Stimulated activated effector memory CD8-positive, alpha-beta T cell treated with anti-CD3 and anti-CD28 coated beads, Interleukin-12 subunit alpha, Interleukin-12 subunit beta, amount 100 ng/mL, for 72 hours (primary cell): ENCODE results near the gene HADH.

Experiments used
- ATAC-seq: fragments of 150-1000 bp; cut with Tn5 transposase; 2 replicates; pipeline ENCODE4 v1.10.0; 2021
- DNase-seq, 2 donors: peaks; one replicate each; pipeline ENCODE4 v3.0.0; 2021 to 2022; ENCODE audit warnings: low spot score in 2 of 2
- H3K27ac Mint-ChIP-seq: one replicate; pipeline ENCODE4 v1.8.0; 2022; ENCODE audit warnings: mild to moderate bottlenecking, mixed read lengths
- H3K36me3 Mint-ChIP-seq: one replicate; pipeline ENCODE4 v1.8.0; 2022; ENCODE audit warnings: mild to moderate bottlenecking, mixed read lengths
- H3K4me1 Mint-ChIP-seq: one replicate; pipeline ENCODE4 v1.8.0; 2022; ENCODE audit warnings: mixed read lengths
- H3K4me3 Mint-ChIP-seq: one replicate; pipeline ENCODE4 v1.8.0; 2022; ENCODE audit warnings: mild to moderate bottlenecking, mixed read lengths
- H3K9me3 Mint-ChIP-seq: one replicate; pipeline ENCODE4 v1.8.0; 2022; ENCODE audit warnings: mixed read lengths

HADH gene

GRCh38 chr4:108054025-108054638 is 64.4 kb downstream of the HADH start:
- no peak for DNase-seq
- no peak for ATAC-seq
- H3K4me3 Mint-ChIP-seq, result no peak overlapping the region
- H3K9me3 Mint-ChIP-seq, result no peaks in the 10 kb centered on the region
- peaks cover 4% of the 10 kb centered on the region for H3K36me3 Mint-ChIP-seq
- no peak overlapping the region for H3K27ac Mint-ChIP-seq
- H3K4me1 Mint-ChIP-seq, result peaks cover 14% of the 10 kb centered on the region

GRCh38 chr4:108055787-108056186 is 66.1 kb downstream of the HADH start:
- ATAC-seq (no peak), DNase-seq (no peak)
- H3K4me1 Mint-ChIP-seq, result no peaks in the 10 kb centered on the region
- H3K36me3 Mint-ChIP-seq, result no peaks in the 10 kb centered on the region
- H3K4me3 Mint-ChIP-seq, result no peak overlapping the region
- no peak overlapping the region for H3K27ac Mint-ChIP-seq
- no peaks in the 10 kb centered on the region for H3K9me3 Mint-ChIP-seq

GRCh38 chr4:108056418-108056817 is 66.7 kb downstream of the HADH start:
- Mint-ChIP-seq H3K36me3 (no peaks in the 10 kb centered on the region), H3K4me1 (no peaks in the 10 kb centered on the region), H3K4me3 (no peak overlapping the region)

GRCh38 chr4:108058685-108059440 is 69.2 kb downstream of the HADH start:
- DNase-seq, result no peak
- H3K9me3 Mint-ChIP-seq, result no peaks in the 10 kb centered on the region
- ATAC-seq, result no peak
- H3K4me1 Mint-ChIP-seq, result no peaks in the 10 kb centered on the region
- H3K36me3 Mint-ChIP-seq, result no peaks in the 10 kb centered on the region
- no peak overlapping the region for H3K4me3 Mint-ChIP-seq
- no peak overlapping the region for H3K27ac Mint-ChIP-seq

More at GRCh38 chr4:108056418-108056817, 66.7 kb downstream of the HADH start:
- no peak for ATAC-seq
- H3K27ac Mint-ChIP-seq, result no peak overlapping the region
- DNase-seq, result no peak
- no peaks in the 10 kb centered on the region for H3K9me3 Mint-ChIP-seq

- ATAC-seq, result no peak
- H3K27ac Mint-ChIP-seq, result no peak overlapping the region
Measured at GRCh38 chr4:108060164-108060563, 70.5 kb downstream of the HADH start.

GRCh38 chr4:108060686-108061321 is 71.1 kb downstream of the HADH start:
- Mint-ChIP-seq H3K36me3 (no peaks in the 10 kb centered on the region), H3K4me1 (no peaks in the 10 kb centered on the region), H3K27ac (no peak overlapping the region), H3K4me3 (no peak overlapping the region), H3K9me3 (no peaks in the 10 kb centered on the region)
- no peak for DNase-seq
- no peak for ATAC-seq

More at GRCh38 chr4:108060164-108060563, 70.5 kb downstream of the HADH start:
- no peak for DNase-seq
- Mint-ChIP-seq H3K9me3 (no peaks in the 10 kb centered on the region), H3K4me3 (no peak overlapping the region), H3K36me3 (no peaks in the 10 kb centered on the region), H3K4me1 (no peaks in the 10 kb centered on the region)

GRCh38 chr4:108068442-108068841 is 78.8 kb downstream of the HADH start:
- Mint-ChIP-seq H3K27ac (no peak overlapping the region), H3K36me3 (no peaks in the 10 kb centered on the region), H3K9me3 (no peaks in the 10 kb centered on the region), H3K4me1 (peaks cover 9% of the 10 kb centered on the region), H3K4me3 (no peak overlapping the region)
- ATAC-seq (no peak), DNase-seq (no peak)

GRCh38 chr4:108070775-108071174 is 81.1 kb downstream of the HADH start:
- Mint-ChIP-seq H3K4me1 (peaks cover 9% of the 10 kb centered on the region), H3K4me3 (no peak overlapping the region), H3K27ac (no peak overlapping the region), H3K36me3 (no peaks in the 10 kb centered on the region), H3K9me3 (no peaks in the 10 kb centered on the region)
- DNase-seq, result no peak
- ATAC-seq, result no peak

GRCh38 chr4:108072300-108072699 is 82.6 kb downstream of the HADH start:
- Mint-ChIP-seq H3K27ac (no peak overlapping the region), H3K4me3 (no peak overlapping the region), H3K9me3 (no peaks in the 10 kb centered on the region), H3K36me3 (no peaks in the 10 kb centered on the region), H3K4me1 (peaks cover 9% of the 10 kb centered on the region)
- DNase-seq (no peak), ATAC-seq (peak; percentile 68)

- peak; percentile 16 for ATAC-seq
- no peak for DNase-seq
- peaks cover 3% of the 10 kb centered on the region for H3K36me3 Mint-ChIP-seq
- no peaks in the 10 kb centered on the region for H3K9me3 Mint-ChIP-seq
- no peak overlapping the region for H3K4me3 Mint-ChIP-seq
- no peaks in the 10 kb centered on the region for H3K4me1 Mint-ChIP-seq
- no peak overlapping the region for H3K27ac Mint-ChIP-seq
Measured at GRCh38 chr4:108078024-108078733, 88.5 kb downstream of the HADH start.

GRCh38 chr4:108080747-108081146 is 91.1 kb downstream of the HADH start:
- H3K27ac Mint-ChIP-seq, result no peak overlapping the region
- no peak overlapping the region for H3K4me3 Mint-ChIP-seq
- H3K4me1 Mint-ChIP-seq, result no peaks in the 10 kb centered on the region
- no peak for DNase-seq
- peaks cover 5% of the 10 kb centered on the region for H3K36me3 Mint-ChIP-seq
- ATAC-seq, result no peak
- no peaks in the 10 kb centered on the region for H3K9me3 Mint-ChIP-seq

GRCh38 chr4:108081256-108081655 is 91.6 kb downstream of the HADH start:
- ATAC-seq (no peak), DNase-seq (no peak)
- no peak overlapping the region for H3K4me3 Mint-ChIP-seq
- no peak overlapping the region for H3K27ac Mint-ChIP-seq
- no peaks in the 10 kb centered on the region for H3K4me1 Mint-ChIP-seq
- H3K36me3 Mint-ChIP-seq, result peaks cover 5% of the 10 kb centered on the region
- no peaks in the 10 kb centered on the region for H3K9me3 Mint-ChIP-seq
